GM21786 (cell line): ENCODE results near the gene HLCS.
"Not testable (repeated sequence)": the region's sequence is repeated elsewhere in the genome, so short reads cannot be mapped to it uniquely, and the experiment has no call there.

Experiments used
- ATAC-seq: cut with Tn5 transposase; IDR thresholded peaks from one replicate; pipeline ENCODE4 v1.9.1; 2021; ENCODE audit not compliant: unreplicated experiment

HLCS gene

DNA sequence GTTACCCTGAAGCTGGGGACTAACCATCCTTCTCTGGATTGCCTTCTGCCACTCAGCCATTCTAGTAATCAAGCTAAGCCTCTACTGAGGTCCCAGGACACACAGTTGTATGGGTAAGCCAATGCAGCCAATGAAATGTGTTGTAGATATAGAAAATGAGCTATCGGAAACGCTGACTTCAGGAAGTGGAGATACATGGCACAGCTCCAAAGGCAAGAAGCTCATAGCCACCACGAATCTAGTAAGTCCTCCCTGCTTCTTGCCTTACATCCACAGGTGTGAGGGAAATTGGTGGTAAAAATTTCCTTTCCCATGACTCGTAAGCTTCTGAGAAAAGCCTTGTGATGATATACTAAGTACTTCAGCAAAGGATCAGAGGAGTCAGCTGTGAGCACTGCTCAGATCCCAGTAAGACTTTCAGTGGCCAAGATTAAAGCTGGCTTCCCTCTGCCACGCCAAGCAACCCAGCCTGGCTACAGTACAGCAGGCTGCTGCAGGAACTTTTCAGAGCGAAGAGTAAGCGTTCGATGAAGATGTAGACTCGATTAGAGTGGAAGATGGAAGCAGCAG, 149.8 kb downstream of the HLCS start:
- no peak for ATAC-seq

DNA sequence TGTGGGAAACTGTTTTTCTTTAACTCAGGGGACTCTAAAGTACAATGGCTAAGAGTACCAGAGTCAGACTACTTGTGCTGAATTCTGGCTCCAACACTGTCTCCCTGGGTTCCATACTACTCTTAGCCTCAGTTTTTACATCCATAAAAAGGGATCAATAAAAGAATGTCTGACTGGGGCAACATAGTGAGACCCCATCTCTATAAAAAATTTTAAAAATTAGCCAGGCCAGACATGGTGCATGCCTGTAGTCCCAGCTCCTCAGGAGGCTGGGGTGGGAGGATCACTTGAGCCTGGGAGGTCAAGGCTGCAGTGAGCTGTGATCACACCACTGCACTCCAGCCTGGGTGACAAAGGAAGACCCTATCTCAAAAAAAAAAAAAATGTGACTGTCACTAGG, 150.4 kb downstream of the HLCS start:
- not testable (repeated sequence) for ATAC-seq

DNA sequence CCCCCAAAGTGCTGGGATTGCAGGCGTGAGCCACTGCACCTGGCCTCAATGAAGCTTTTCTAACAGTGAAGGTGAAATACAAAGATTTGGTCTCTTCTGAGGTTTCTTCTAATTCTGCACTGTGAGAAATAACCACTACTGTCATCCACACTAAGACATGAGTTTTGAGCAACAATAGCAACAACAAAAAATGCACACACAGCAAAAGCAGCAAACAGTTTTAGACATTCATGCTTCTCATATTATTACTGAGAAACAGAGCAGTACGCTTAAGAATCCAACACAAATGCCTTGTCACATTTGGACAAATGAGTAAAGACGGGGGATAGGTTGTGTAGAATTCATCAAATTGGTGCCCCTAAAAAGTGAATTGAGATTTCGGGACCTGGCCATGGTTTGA, 151.2 kb downstream of the HLCS start:
- ATAC-seq, result no peak

DNA sequence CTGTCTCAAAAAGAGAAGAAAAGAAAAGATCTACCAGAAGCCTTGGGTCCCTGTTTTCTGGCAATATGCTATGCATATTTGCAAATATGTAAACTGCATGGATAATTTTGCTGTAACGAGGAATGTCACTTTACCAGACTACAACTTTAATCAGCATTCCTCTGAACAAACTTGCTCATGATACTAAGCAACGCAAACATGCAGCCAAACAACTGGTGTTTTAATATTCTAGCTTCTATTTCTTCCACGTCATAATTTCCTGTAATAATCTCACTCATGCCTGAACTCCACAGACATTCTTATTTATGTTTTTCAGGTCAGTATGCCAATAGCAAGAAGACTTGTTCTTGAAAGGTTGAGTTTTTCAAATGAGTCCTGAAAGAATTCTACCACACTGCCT, 153.4 kb downstream of the HLCS start:
- no peak for ATAC-seq

DNA sequence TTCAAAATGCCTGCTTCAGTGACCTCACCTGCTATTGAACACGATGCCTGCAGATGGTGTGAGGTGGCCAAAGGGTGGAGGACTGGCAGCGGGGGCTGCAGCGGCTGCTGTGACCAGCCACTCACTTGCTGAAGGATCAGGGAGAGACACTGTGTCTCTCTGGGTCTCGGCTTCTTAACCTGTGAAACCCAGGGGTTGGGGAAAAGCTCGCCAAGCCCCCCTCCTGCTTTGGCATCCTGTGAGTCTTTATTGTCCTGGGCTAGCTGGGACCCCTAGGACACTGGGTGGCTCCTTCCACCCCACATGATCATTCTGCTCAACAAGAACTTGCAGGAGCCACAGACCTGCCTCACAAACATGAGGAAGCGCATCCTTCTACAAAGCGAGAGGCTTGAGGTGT, 154.7 kb downstream of the HLCS start:
- no peak for ATAC-seq

DNA sequence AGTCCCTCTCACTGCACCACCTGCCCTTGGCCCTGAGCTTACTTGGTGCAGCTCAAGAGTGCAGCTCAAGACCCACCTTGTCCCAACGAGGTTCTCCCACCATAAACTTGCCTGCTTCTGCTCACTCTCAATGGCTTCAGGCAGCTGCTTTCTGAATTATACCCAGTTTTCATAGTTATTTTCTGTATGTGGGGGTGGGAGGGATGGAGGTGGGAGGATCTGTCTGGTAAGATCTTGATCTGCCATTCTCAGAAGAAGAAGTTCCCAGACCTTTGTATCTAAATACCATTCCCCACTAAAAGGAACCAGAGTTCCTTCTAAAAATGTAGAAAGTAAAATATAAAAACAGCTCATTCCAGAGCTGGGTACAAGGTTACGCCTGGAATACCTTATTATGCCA, 156.0 kb downstream of the HLCS start:
- no peak for ATAC-seq

DNA sequence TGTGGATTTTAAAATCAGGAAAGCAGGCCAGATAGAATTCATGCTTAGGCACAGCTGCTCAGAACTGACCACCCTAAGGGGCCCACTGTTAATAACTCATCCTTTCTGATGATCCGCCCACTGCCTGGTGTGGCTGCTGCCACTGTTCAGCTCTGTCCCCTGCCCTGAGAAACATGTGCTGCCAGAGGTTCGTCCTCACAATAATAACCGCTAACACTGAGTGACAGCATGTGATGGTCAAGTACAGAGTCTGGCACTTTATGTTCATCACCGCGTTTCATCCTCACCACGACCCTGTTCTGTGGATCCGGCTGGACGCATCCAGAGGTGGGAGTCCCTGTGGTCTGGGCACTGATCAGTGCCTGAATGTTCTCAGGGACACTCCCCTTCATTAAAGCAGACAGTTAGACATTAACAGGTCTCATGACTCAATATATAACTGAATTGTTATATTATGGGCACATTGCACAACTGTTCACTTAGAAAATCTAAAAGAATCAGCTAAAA, 159.0 kb downstream of the HLCS start:
- ATAC-seq, result no peak

DNA sequence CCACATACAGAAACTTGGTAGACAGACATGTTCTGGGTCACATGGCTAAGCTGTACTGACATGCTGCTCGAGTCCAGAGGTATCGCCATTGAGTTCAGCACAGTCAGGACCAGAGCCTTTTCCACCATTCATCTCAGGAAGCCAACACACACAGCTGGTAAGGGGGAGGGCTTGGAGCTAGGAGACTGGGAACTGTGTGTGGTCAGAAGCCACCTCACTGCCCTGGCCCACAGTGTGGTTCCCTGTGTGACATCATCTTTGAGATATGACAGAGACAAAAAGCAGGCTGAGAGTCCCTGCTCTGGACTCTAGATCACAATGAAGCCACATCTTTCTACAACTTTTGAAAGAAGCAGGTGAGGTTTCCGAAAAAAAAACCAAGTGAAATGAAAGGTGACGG, 160.4 kb downstream of the HLCS start:
- ATAC-seq, result no peak

DNA sequence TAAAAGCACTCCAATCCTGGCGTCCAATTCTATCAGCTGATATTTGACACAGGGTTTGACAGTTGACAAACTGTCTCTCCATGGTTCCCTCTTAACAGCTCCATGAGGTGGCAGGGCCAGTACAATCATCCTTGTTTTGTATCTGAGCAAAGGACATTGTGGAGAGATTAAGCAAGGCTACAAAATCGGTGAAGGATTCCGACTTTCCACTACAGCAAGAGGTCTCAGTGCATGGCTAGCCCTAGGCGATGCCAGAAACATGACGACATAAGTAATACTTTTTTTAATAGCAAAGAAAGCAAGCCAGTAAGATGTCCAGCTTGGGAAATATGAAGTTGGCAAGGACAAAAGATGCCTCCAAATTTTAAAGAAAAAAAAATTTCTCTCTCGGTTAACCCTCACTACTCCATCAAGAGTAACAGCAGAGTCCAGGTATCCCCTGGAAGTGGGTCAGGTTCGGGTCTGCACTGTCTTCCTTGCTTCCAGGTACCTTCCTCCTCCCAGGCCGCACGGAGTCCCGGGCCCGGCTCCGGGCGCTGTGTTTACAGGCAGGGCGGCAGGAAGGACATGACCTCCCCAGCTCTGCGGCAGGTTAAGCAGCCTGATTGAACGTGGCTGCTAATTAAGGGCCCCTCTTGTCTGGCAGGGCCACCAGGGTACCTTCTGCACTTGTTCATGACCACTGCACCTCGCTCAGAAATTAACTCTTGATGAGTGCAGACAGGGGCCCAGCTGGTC, 161.4 kb downstream of the HLCS start:
- no peak for ATAC-seq

DNA sequence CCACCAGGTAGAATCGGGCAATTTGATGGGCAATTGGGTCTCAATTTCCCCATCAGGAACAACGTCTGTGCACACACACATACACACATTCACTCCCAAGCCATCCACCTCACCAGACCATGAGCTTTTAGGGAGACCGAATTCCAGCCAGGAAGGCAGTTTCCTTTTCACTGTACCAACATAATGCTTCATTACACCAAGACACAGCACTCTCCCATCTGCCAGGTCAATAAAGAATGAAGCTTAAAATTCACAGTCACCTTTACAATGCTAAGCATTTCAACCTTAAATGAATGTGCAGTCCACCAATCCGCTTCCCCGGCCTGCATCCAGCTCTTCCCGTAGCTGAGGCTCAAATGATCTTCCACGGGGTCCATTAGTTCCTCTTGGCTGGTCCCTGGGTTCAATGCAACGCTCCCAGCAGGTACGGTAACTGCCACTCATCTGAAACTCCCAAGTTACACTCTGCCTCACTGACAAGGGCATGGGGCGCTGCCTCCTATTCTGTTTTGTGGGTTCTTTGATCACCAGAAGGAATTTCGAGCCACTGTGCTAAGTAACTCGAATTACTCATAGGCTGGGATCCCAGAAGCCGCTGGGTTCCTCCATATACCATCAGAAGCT, 162.5 kb downstream of the HLCS start:
- no peak for ATAC-seq

DNA sequence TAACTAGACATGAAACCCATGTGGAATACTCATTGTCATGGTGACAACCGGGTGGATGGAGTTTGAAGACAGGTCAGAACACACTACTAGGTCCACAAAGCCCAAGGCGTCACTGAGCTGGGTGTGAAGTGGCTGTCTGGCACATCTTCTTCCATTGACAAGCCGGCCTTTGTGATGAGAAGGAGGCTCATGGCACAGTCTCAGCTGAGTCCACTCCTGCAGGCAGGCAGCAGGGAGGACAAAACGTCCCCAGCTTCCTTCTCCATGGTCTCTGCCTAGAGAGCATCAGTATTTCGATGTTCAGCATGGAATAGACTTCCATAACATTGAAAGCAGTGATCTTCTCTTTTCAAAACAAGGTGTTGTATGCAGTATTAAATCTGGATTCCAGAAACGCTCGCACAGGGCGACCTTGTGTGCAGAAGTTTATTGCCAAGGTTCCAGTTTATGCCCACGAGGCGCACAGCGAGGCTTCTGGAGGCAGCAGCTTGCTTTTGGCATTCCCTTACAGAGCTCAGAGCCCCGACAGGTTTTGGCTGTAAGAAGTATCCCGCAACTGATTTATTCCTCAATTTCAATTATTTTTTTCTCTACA, 163.3 kb downstream of the HLCS start:
- no peak for ATAC-seq

DNA sequence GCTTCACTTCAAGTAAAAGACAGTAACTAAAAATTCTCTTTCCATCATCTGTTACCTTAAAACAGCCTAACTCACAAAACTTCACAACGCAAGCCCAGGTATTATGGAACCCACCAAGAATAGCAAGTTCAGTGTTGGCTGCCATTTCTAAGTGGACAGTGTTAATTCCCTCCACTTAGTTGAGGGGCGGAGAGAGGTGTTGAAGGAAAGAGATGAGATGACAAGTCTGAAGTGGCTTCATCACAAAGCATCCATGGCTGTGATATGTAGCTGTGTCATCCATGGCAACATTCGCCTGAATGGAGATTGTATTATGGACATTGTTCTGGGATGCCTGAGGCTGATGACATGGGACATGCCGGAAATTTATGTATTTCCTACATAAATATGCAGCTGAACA, 165.7 kb downstream of the HLCS start:
- no peak for ATAC-seq

DNA sequence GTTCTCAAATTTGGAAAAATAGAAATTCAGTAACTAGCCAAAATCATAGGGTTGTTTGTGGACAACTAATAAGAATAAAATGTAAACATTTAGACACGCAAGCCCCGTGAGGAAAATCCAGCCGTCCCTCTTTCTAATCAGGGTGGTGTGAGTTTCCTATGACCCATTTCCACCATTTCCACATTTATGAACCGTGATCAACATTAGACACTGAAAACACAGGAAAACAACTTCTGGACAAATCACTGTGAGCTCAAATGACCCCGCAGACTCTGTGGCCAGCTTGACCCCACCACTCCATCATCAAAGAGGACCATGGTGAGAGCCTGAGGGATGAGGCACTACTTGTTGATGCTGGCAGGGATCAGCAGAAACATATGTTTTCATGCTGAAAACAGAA, 166.6 kb downstream of the HLCS start:
- ATAC-seq, result no peak

DNA sequence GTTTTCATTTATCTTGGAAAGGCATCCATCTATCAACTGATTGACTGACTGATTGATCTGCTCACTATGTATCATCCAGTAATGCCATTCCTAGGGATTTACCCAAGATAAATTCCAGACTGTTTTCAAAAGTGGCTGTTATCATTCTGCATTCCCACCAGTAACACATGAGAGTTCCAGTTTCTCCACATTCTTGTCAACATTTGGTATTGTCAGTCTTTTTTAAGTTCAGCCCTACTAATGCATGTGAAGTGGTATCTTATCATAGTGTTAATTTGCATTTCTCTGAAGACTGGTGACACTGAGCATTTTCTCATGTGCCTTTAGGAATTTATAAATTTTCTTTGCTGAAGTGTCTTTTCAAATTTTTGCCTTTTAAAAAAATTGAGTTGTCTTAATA, 168.0 kb downstream of the HLCS start:
- no peak for ATAC-seq

DNA sequence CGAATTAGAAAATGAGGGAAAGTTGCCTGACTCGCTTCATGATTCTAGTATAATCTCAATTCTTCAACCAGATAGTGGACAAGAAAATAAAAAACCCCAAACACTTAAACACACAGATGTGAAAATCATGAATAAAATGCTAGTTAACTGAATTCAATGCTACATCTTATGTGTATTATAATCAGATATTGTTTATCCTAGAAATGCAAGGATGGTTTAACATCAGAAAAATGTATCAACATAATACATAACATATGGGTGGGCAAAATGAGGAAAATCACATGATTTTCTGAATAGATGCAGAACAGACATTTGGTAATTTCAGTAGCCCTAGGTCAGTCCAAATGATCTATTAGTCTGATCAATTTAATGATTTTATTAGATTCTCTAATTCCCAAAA, 170.4 kb downstream of the HLCS start:
- no peak for ATAC-seq

DNA sequence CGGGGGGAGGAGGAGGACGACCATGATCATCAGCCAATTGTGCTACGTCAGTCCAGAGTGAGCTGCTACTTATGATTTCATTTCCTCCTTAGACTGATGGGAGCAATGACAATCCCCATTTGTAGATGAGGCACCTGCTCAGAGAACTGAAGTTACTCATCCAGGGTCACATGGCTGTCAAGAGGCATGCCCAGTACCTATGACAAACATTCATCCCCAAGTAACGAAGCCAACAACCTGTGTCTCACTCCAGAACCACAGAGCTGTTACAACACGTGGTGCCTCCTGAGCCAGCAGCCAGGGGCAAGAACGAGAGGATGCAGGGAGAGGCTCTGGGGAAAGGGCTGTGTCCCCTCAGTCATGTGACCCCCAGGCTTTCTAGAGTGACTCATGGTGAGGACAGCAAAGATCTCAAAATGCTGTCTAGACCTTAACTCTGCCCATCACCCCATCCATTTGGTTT, 173.9 kb downstream of the HLCS start:
- no peak for ATAC-seq

DNA sequence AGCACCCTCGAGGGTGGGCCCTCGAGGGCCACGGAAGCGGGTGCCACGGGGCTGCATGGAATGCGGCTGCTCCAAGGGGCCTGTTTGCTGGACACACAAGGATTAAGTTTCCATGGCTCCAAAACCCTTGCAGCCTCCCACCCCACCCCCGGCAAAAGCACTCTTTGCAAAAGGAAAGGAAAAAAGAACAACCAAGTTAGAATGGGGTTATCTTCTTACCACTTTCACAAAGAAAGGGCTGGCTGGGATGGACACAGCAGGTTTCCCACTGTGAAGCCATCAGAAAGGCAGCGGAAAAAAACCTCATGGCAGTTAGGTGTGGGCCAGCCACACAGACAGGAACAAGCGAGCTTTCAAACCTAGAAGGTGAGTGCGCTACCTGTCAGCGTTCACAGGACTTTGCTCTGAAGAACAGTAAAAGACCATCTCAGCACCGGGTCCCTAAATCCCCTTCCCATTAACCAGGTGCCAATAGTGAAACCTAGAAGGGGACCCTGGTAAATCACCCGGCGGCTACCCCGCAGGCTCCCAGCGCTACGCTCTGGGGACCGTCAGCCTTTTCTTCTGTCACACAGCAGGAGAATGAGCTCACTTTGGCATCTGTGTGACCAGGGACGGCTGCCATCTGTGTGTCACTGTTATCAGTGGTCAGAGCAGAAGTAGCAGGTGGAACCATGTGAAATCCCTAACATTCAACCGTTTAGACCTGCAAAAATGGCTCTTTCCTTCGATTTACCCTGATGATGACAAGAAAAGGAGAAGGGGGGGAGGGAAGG, 174.6 kb downstream of the HLCS start:
- ATAC-seq, result no peak

DNA sequence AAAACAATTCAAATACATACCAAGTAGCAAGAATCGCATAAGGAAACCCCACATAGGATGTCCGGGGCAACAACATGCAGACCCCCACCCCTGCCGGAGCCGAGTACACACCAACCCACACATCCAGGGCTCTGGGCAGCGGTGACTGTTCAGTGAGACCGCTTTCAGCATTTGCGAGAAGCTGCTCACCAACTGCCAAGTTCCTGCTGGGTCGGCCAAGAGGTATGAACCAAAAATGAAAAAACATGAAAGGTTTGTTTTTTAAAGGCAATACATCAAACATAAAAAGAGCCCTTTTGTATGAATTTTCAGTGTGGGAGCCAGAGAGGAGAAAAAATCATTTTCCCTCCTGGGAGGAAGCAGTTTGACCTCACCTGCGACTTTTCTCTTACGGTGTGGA, 175.3 kb downstream of the HLCS start:
- ATAC-seq, result no peak

DNA sequence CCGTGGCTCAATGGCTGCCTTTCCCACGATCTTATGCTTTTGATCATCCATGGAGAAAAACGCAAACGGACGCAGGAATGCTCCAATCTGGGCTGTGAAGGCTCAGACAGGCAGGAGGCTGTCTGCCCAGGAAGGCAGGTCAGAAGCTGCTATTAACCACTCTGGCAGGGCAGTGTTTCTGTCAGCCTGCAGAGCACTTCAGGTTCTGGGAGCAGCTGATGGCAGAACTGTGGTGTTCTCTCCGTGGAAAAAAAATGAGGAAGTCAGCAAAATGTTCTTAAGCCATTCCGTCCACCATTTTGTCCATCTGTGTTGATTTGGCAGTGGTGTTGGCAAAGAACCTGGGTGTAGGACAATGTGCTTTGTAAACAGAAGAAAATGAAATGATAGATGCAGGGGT, 175.9 kb downstream of the HLCS start:
- ATAC-seq, result no peak

DNA sequence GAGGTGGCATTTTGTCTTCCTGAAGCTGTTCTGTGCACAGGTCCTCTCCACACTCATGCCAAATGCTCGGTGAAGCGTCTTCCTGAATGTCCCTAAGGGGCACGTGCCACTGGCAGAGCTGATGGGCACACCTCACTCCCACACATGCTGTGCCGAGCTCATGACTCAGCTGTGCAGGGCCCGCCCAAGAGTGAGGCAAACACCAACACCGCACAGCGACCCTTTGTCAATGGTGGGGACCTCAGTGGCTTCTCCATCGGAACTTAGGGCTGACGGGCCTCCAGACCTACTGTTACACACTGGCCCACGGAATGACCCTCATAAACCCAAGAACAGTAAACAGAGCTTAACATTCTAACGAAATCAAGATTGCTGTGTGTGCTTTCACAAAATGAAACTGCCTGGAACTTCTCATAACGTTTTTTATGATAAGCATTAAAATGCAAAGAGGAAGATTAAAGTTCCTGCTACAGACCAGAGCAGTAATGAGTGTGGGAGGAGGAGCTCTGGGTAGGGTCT, 178.3 kb downstream of the HLCS start:
- ATAC-seq, result no peak

DNA sequence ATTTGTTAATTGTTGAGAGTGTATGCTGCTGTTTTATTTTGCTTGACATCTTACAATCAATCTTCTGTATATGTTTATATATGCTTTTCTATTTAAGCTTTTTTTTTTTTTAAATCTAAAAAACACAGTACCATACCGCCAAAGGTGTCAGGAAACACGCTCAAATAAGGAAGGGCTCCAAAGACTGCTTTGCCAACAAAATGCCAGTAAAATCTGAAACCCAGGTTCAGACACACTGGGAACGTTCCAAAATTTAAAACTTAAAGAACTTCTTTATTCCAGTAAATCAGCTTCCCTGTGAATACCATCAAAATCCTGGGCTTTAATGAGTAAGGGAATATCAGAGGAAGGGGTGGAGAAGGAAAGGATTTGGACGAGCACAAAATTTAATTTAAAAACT, 180.3 kb downstream of the HLCS start:
- no peak for ATAC-seq
